Activated T-helper 1 cell treated with anti-CD3 and anti-CD28 coated beads, Interleukin-12 subunit alpha, Interleukin-12 subunit beta, Interleukin-2, Interleukin-4 antibody, amounts not matched to agents 30 ng/mL and 10 ng/mL and 1 ng/mL, durations not matched to agents 14 hours and 24 hours and 36 hours (primary cell): ENCODE results near the gene RAB38. TPM values are rescaled to one million over a fixed set of nuclear protein-coding genes. Genes with fewer than 3 reads are reported as not detected.
A peak's percentile ranks its signal among the peaks of the same experiment; 100 is the strongest.

Experiments
- DNase-seq: peaks from one replicate; pipeline ENCODE4 v3.0.0; 2021; ENCODE audit warnings: low spot score
- H3K27ac Mint-ChIP-seq: one replicate; pipeline ENCODE4 v1.8.0; 2021; ENCODE audit warnings: mild to moderate bottlenecking, mixed read lengths
- H3K27me3 Mint-ChIP-seq: one replicate; pipeline ENCODE4 v1.8.0; 2022; ENCODE audit warnings: mild to moderate bottlenecking, moderate library complexity, mixed read lengths; ENCODE audit not compliant: insufficient read depth
- H3K36me3 Mint-ChIP-seq: one replicate; pipeline ENCODE4 v1.8.0; 2021; ENCODE audit warnings: low read depth, mixed read lengths
- H3K4me1 Mint-ChIP-seq: one replicate; pipeline ENCODE4 v1.8.0; 2021; ENCODE audit warnings: low read depth, mixed read lengths
- H3K4me3 Mint-ChIP-seq: one replicate; pipeline ENCODE4 v1.8.0; 2021; ENCODE audit warnings: mild to moderate bottlenecking, moderate library complexity, mixed read lengths
- H3K9me3 Mint-ChIP-seq: one replicate; pipeline ENCODE4 v1.8.0; 2021; ENCODE audit warnings: mixed read lengths
- intact Hi-C: fragments of 100-400 bp; cut with micrococcal nuclease; formaldehyde crosslinking; loops from one replicate; pipeline ENCODE4 v1.15.1; 2024
- total RNA-seq: library from RNA; stranded (reverse); gene quantifications from 2 replicates; pipeline ENCODE4 v1.2.3, GENCODE V29; 2022

RAB38 gene
- total RNA-seq, 1 donor from 2014 or later, result 2.0 TPM

DNA sequence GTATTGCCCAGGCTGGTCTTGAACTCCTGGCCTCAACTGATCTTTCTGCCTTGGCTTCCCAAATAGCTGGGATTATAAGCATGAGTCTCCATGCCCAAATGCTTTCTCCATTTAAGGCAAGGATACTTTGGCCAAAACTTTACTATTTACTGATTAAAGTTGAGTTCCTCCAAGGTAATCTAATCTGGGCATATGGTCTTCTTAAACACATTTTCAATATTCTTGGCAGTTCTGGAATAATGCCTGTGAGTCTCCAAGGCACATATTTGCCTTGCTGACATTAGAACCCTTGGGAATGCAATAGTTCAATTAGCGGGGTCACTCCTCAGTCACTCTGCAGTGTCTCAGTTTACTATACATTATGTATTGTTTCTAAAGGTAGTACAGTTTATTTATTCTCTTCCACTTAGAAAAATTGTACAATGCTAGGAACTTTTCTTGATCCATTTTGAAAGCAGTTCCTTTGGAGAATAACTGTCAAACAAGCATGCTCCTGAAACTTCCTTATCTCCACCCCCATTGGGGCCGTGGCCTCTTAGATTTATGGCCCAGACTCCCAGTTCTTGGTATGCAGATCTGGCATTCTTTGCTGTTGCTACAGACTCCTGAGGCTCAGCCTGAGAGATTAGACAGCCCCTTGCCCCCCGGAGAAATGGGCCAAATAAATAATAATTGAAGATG is 13.1 kb upstream of the RAB38 start:
- Mint-ChIP-seq H3K36me3 (peaks cover 2% of the 10 kb centered on the region), H3K27me3 (peaks cover 18% of the 10 kb centered on the region), H3K4me1 (no peaks in the 10 kb centered on the region), H3K4me3 (no peak overlapping the region), H3K27ac (no peak overlapping the region), H3K9me3 (no peaks in the 10 kb centered on the region)
- no peak for DNase-seq
- intact Hi-C loops, result no loop called here

DNA sequence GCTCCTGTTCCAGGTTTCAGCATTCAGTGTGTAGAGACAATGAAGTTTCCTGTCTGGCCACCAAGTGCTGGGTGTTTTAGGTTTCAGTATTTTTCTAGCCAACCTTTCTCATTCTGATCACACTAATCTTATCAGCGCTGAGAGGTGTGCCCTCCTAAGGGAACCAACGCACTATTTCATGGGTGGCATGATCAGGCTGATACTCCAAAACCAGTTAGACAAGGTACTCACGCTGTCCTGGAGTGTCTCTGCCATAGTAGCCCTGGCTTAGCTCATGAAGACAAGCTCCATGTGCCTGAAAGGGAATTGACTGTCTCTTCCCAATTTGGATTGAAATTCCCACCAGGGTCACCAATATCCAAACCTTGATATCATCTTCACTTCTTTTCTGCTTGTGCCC is 8.0 kb upstream of the RAB38 start:
- Mint-ChIP-seq H3K27me3 (peaks cover 18% of the 10 kb centered on the region), H3K9me3 (no peaks in the 10 kb centered on the region)

DNA sequence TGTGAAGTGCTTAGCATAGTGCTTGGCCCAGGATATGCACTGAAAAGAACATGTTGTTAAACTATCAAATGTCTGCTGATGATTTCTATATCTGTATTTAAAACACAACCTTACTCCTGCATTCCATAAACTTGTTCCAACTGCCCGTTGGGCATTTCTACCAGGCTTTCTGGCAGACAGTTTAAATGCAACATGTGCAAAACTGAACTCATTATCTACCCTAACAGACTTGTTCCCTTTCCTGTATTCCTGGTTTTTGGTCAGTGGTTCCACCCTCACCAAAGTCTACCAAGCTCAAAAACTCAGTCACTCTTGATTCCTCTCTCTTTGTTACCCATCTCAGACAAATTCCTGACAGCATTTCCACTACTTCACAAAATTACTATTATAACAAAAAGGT is 6.5 kb upstream of the RAB38 start:
- Mint-ChIP-seq H3K36me3 (peaks cover 4% of the 10 kb centered on the region), H3K9me3 (no peaks in the 10 kb centered on the region), H3K4me3 (no peak overlapping the region), H3K4me1 (peaks cover 35% of the 10 kb centered on the region), H3K27ac (no peak overlapping the region), H3K27me3 (peaks cover 18% of the 10 kb centered on the region)
- intact Hi-C loops, result loop anchor here (2.0 kb wide), 1 partner anchor 239 kb away; no protein-coding TSS in a partner anchor
- no peak for DNase-seq

More for the DNA sequence above, 8.0 kb upstream of the RAB38 start:
- Mint-ChIP-seq H3K36me3 (peaks cover 2% of the 10 kb centered on the region), H3K27ac (no peak overlapping the region), H3K4me3 (no peak overlapping the region), H3K4me1 (peaks cover 26% of the 10 kb centered on the region)
- intact Hi-C loops, result no loop called here
- DNase-seq, result no peak

- H3K4me3 Mint-ChIP-seq, result no peak overlapping the region
- H3K4me1 Mint-ChIP-seq, result peaks cover 45% of the 10 kb centered on the region
- no peaks in the 10 kb centered on the region for H3K9me3 Mint-ChIP-seq
- peaks cover 14% of the 10 kb centered on the region for H3K27me3 Mint-ChIP-seq
- H3K36me3 Mint-ChIP-seq, result peaks cover 2% of the 10 kb centered on the region
- intact Hi-C loops, result loop anchor here (1.0 to 5.0 kb wide), 8 partner anchors 78 to 365 kb away; no protein-coding TSS in a partner anchor
- H3K27ac Mint-ChIP-seq, result no peak overlapping the region
- DNase-seq, result no peak
Observed at GRCh38 chr11:88179971-88180629, 4.9 kb upstream of the RAB38 start.

- Mint-ChIP-seq H3K27me3 (peaks cover 10% of the 10 kb centered on the region), H3K9me3 (no peaks in the 10 kb centered on the region), H3K4me3 (peak overlapping the region; percentile 74), H3K27ac (peak overlapping the region; percentile 81), H3K36me3 (peaks cover 2% of the 10 kb centered on the region), H3K4me1 (peaks cover 55% of the 10 kb centered on the region)
- intact Hi-C loops, result loop anchor here (1.0 to 5.0 kb wide), 6 partner anchors 77 to 366 kb away; no protein-coding TSS in a partner anchor
- peak; percentile 45 for DNase-seq
Observed at GRCh38 chr11:88179141-88179540, 3.9 kb upstream of the RAB38 start.

DNA sequence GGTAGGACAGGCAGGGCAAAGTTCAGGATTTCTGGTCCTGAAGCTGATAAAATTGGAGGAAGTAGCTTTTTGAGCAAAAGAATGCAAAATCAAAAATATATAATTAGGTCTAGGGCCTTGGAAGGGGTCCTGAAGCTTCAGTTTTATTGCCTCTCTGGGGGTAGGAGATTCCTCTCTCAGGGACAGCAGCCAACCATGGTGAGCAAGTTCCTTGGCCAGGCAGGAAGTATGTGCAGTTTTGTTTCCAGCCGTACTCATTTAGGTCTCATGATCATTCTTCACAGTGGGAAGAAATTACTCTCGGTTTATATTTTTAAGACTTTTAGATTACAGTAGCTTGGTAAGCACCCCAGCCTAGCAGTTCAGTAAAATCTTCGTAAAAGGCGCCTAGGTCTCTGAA is 2.9 kb upstream of the RAB38 start:
- Mint-ChIP-seq H3K36me3 (peaks cover 2% of the 10 kb centered on the region), H3K9me3 (no peaks in the 10 kb centered on the region), H3K4me1 (peaks cover 62% of the 10 kb centered on the region), H3K27ac (peak overlapping the region; percentile 8), H3K4me3 (no peak overlapping the region), H3K27me3 (peaks cover 3% of the 10 kb centered on the region)
- no peak for DNase-seq
- intact Hi-C loops, result loop anchor here (2.0 to 5.0 kb wide), 2 partner anchors 76 to 367 kb away; no protein-coding TSS in a partner anchor

GRCh38 chr11:88175569-88176075 is 379 bp upstream of the RAB38 start:
- H3K36me3 Mint-ChIP-seq, result peaks cover 2% of the 10 kb centered on the region
- peak overlapping the region; percentile 19 for H3K4me3 Mint-ChIP-seq
- DNase-seq, result no peak
- peaks cover 59% of the 10 kb centered on the region for H3K4me1 Mint-ChIP-seq
- intact Hi-C loops, result loop anchor here (5.0 kb wide), 1 partner anchor 73 kb away; no protein-coding TSS in a partner anchor
- H3K9me3 Mint-ChIP-seq, result no peaks in the 10 kb centered on the region
- H3K27me3 Mint-ChIP-seq, result peaks cover 1% of the 10 kb centered on the region
- no peak overlapping the region for H3K27ac Mint-ChIP-seq

GRCh38 chr11:88173956-88174355 is 1.3 kb downstream of the RAB38 start:
- Mint-ChIP-seq H3K9me3 (no peaks in the 10 kb centered on the region), H3K4me1 (peaks cover 43% of the 10 kb centered on the region), H3K27me3 (no peaks in the 10 kb centered on the region), H3K36me3 (peaks cover 2% of the 10 kb centered on the region), H3K27ac (peak overlapping the region; percentile 29), H3K4me3 (peak overlapping the region; percentile 83)
- intact Hi-C loops, result no loop called here
- DNase-seq, result no peak

DNA sequence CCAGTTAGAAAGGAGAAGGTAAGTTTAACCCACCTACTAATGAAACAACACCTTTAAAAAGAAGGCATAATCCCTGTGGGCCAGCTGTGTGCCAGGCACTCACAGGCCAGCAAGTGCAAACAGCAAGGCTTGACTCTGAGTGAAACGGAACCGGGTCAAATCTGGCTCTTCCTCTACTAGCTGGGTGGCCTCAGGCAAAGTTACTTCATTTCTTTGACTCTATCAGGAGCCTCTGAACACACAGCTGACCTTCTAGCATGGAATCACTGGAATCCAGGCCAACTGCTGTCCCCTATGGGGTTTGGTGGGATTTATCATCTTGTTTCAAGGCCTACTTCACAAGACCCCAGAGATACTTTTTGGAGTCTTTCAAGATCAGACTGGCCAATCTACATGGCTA is 3.3 kb downstream of the RAB38 start:
- DNase-seq, result no peak
- intact Hi-C loops, result no loop called here
- H3K4me1 Mint-ChIP-seq, result peaks cover 27% of the 10 kb centered on the region
- H3K27ac Mint-ChIP-seq, result no peak overlapping the region
- H3K27me3 Mint-ChIP-seq, result no peaks in the 10 kb centered on the region
- H3K9me3 Mint-ChIP-seq, result no peaks in the 10 kb centered on the region
- no peak overlapping the region for H3K4me3 Mint-ChIP-seq
- H3K36me3 Mint-ChIP-seq, result no peaks in the 10 kb centered on the region

DNA sequence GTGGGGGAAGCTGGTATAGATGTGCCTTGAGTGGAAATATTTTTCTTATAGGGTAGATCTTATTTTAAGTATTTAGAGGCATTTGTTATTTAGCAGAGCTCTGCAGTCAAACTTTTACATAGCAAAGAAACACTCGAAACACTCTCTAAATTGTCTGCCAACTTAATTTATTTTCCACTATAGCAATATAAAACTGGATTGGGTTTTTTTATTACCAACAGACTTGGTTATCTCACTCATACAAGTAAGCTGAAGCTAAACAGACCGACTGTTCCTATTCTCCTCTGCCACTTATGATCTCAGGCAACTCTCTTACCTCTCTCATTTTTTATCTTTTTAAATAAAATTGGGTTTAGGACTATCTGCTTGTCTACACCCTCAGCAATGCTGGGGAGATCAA is 4.6 kb downstream of the RAB38 start:
- no peak for DNase-seq
- Mint-ChIP-seq H3K4me3 (no peak overlapping the region), H3K27me3 (peaks cover 3% of the 10 kb centered on the region), H3K36me3 (no peaks in the 10 kb centered on the region), H3K4me1 (peaks cover 22% of the 10 kb centered on the region), H3K9me3 (no peaks in the 10 kb centered on the region), H3K27ac (no peak overlapping the region)
- intact Hi-C loops, result no loop called here

DNA sequence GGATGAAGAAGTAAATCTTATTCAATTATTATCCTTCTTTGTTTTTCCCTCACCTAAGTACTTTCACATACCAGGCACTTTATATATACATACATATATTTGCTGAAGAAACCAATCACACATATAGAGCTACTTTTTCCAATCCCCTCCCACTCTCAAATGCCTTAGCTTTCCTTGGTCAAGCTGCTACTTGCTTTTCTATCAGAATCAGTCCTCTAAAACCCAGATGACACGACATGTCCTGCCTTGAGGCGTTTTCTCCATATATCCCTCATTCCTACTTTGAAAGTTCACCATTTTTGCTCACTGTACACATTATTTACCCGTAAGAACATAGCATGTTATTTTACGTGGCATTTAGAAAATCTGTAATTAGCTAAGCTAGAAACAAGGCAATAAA is 5.4 kb downstream of the RAB38 start:
- no peak for DNase-seq
- Mint-ChIP-seq H3K4me1 (peaks cover 14% of the 10 kb centered on the region), H3K9me3 (no peaks in the 10 kb centered on the region), H3K27me3 (peaks cover 4% of the 10 kb centered on the region), H3K27ac (no peak overlapping the region), H3K36me3 (no peaks in the 10 kb centered on the region), H3K4me3 (no peak overlapping the region)
- intact Hi-C loops, result no loop called here

DNA sequence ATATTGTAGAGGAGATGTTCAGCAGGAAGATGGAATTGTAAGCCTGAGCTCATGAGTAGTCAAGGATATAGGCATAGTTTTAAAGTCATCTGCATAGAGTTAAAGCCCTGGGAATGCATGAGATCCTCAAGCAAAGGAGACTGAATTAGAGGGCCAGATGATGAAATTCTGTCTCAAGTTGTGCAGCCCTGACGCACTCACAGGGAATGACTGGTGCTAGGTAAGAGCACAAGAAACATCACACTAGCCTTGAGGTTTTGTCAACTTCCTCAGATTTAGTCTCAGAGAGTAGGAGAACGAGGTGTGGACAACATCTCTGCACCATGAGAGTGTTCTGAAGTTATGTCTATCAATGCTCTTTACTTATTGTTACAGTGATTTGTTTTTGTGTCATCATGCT is 5.8 kb downstream of the RAB38 start:
- intact Hi-C loops, result no loop called here
- Mint-ChIP-seq H3K36me3 (no peaks in the 10 kb centered on the region), H3K9me3 (no peaks in the 10 kb centered on the region), H3K4me3 (no peak overlapping the region), H3K27me3 (peaks cover 4% of the 10 kb centered on the region), H3K27ac (no peak overlapping the region), H3K4me1 (peaks cover 10% of the 10 kb centered on the region)
- no peak for DNase-seq

GRCh38 chr11:88167853-88168252 is 7.4 kb downstream of the RAB38 start:
- intact Hi-C loops, result no loop called here
- no peak overlapping the region for H3K27ac Mint-ChIP-seq
- no peaks in the 10 kb centered on the region for H3K9me3 Mint-ChIP-seq
- H3K27me3 Mint-ChIP-seq, result peaks cover 5% of the 10 kb centered on the region
- no peak for DNase-seq
- no peak overlapping the region for H3K4me3 Mint-ChIP-seq
- H3K4me1 Mint-ChIP-seq, result no peaks in the 10 kb centered on the region
- H3K36me3 Mint-ChIP-seq, result no peaks in the 10 kb centered on the region
